Stimulated activated CD4-positive, alpha-beta T cell treated with anti-CD3 and anti-CD28 coated beads, Interleukin-4, amount 100 ng/mL, for 4 hours (primary cell): ENCODE data around the gene INTS6.

Experiments
- DNase-seq, 2 experiments: peaks; one replicate each; pipeline ENCODE4 v3.0.0-alpha.2; 2020

The INTS6 gene

DNA sequence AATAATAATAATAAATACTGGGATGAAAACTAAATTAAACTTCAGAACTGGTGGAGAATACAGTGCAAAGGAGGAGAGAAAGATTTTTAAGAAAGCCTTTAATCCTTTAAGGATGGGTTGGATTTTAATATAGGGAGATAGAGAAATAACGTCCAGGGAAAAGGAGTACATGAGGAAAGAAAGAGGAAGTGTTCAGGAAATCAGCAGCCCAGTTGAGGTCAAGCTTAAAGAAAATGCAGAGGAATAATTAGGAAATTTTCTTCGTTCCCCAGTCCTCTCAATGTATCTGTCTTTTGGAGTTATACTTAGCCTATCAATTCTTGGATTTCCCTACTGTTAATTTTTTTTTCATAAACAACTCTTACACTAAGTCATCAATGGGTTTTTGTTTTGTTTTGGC, 47.7 kb downstream of the INTS6 start:
- DNase-seq, result no peak

DNA sequence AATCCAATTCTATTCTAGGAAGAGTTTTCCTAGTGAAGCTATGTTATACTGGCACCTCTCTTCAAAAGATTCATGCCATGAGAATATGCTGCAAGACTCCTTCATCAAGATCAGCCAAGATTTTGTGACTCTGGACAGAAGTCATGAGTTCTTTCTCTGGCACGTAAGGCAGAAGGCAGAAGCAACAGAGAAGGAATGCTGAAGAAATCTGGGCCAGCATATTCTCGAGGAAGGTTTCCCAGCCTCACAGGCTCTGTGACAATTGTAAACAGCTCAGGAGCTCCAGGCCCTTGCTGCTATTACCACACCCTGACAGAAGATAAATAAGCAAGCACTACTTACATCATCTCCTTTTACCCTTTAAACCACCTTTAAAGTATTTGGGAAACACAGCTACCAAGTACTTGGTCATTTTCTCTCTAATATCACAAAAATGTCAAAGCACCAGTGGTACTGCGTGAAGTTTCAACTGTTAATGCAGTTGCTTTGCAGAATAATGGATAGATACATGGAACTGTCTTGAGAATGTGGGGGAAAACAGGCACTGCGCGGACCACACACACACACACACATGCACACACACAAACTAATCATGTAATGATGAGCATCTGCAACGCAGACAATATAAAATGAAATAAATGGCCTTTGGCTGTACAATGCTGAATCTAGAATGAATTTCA, 55.4 kb downstream of the INTS6 start:
- DNase-seq, result no peak

DNA sequence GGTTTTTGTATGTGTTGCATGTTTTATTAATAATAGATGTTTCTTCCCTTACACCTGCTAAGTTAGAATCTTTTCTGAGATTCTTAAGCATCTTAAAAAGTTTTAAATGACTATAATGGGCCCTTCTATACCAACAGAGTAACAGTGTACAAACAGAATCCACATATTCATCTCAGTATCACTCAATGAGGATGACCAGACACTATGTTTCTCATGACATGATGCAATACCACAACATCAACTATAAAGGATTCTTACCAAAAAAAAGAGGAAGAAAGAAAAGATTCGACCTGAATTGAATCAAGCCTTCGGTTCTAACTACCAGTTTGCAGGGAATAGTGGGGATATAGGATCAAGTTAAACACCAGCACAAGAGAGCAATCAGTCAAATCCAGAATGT, 56.5 kb downstream of the INTS6 start:
- no peak for DNase-seq

DNA sequence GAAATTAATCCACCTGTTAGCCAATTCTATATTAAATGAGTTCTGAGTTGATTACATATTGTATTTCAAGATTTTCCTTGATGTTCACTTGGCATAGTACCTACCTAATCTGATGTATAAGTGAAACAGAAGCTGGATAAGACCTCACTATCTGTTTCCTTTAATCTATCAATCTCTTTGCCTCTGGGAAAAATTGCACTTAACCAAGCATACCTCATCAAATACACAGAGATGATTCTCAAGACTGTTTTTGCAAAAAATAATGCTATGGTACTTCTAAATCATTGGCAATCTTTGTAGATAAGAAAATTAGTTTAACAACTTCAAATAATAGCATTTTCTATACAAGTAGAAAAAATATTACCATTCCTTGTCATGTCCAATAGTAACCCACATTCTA, 58.1 kb downstream of the INTS6 start:
- DNase-seq, result no peak

DNA sequence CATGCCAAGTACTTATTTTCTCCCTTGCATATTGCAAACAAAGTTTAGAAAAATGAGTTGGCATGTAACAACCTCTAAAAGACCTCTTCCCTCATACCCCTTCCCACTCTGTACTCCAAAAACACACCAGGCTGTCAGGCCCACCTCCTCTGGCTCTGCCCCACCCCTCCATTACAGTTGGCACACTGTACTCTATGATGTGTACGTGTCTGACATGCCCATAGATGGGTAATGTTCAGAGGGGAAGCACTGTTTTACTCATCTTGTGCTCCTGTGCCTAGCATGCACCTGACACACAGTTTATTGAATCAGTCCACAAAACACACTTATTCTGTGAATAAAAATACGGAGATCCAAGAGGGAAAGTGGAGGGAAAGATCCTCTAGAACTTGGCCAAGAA, 67.7 kb downstream of the INTS6 start:
- no peak for DNase-seq

DNA sequence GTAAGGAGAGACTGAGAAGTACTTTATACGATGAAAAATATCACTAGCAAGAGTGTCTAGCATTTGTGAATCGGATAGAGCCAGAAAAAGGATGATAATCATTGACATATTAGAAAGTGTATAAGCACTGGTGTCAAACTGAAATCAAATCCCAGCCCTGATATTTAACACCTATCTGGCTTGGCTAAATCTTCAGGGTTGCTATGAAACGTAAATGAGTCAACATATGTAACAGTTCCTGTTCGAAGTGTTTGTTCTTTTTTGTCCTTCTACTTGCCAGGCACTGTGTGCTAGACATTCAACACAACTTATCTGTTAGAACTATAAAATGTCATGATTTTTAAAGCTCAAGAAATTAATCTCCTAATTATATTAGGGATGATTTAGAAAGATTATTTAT, 72.6 kb downstream of the INTS6 start:
- no peak for DNase-seq

DNA sequence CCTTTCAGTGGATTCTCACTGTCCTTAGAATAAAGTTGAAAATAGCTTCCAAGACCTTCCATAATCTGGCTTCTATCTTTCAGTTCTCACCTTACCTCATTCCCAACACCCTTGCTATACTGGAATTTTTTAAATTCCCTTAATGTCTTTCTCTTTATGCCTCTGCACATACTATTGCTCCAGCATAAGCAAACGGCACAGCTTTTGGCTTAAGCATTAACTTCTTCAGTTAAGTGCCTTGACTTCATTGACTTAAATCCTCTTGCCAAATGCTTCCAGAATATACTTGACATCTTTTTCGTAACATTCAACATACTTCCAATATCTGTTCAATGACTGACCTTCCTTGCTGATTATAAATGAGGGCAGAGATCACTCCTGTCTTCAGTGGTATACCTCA, 79.4 kb downstream of the INTS6 start:
- DNase-seq, result no peak

DNA sequence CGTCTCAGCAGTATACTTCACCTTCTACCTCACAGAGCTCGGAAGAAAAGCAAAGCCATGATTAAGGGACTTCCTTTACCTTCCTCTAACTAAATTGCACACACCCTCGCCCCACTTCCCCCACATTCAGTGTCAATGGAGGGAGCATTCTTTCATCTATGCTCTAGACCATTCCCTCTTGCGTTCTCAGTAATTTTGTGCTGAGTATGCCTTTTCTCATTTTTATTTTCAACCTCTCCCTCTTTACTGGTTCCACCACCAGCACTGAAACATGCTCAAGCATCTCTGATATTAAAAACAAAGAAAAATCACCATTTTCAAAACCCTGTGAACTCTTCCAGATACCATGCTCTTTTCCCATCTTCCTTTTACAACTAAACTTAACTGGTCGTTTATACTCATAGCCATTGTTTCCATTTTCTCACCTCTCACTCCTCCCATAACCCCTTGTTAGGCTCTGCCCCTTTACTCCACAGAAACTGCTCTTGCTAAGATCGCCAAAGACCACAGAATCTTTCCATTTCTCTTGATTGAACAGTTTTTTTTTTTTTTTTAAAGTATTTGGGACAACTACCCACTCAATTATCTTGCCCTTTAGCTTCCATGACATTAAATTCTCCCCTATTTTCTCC, 81.0 kb downstream of the INTS6 start:
- DNase-seq, result no peak

DNA sequence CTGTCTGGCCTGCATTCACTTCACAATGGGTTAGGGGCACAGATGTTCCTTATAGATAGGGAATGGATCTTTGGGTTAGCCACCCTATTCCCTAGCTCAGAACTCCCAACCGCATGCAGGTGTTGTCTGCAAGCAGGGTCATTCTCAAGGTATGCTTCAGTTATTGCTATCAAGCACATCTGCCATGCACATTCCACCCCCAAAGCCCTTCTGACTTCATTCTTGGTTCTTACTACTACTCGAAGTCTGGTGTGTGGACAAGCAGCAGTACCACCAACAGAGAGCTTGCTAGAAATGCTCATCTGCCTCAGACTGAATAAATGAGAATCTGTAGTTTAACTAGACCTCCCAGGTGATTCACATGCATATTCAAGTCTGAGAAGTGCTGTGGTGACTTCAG, 82.0 kb downstream of the INTS6 start:
- no peak for DNase-seq

DNA sequence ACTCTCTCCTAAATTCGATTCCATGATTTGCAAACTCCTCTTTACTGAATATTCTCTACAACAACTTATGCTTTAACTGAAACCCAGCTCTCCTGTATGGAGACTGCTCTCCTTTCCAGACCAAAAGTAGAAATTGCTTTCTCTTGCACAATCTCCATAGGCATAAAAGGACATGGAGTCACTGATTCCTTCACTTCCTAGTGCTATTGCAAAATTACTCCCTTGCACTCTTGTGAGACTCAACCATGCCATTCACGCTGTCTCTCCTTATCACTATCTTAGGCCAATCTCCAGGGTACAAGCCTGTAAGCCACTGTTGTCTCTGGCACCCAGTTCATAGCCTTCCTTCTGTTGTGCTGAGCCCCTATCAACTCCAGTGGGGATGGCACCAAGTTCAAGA, 82.7 kb downstream of the INTS6 start:
- no peak for DNase-seq

DNA sequence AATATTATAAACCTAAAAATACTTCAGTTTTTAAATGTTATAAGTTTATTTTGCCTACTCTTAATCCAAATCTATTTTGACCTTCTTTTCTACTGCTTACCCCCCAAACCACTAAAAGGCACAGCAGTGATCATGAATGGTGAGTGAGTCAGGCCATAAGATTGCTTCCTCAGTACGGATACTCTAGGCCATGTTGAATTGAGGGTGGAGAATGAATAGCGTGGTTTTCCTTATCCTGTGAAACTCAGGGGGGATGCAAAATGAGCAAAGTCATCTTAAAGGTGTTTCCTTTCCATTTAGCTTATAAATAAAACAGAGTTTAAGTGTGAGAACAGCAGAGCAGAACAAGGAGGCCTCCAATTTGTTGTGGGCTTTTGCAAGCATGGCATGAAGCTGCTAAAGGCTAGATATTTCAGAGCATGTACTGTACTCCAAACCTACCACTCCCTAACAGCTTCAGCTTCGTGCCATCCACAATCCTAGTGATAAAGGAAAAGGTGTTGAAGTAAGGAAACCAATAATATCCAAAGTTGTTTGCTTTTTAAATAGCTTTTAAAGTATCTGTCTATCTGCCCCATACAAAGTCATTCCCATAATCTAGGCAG, 88.3 kb downstream of the INTS6 start:
- DNase-seq, result no peak

DNA sequence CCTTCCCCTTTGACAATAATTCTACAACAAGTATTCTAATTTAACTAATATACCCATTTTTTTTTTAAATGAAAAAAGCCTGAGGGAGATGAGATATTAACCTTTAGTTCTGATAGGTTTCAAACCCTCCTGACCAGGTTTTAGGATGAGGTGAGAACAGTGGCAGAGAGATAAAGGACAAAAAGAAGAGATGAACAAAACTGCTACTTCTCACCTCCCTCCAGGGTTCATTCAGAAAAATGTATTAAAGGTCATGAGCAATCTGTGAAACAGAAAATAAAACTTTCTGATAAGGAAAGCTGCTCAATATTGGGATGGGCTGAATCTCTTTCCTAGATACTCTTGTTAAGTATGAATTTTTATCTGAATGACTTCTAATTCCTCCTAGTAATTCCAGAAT, 89.2 kb downstream of the INTS6 start:
- no peak for DNase-seq

DNA sequence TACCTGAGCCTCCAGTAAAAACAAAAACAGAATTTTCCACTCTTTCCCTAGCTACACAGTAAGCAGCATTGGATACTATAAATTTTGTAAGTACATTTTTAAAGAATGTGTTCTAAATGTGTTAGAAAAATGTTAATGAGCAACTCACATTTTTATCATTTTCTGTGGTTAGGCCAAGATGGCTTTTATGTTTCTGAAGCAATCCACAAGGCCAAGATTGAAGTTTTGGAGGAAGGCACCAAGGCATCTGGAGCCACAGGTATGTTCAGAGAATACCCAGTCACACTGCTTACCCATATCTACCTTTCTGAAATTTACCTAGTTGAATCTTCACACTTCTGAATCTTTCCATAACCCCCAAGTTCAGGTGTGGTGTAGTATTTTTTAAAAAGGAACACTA, 91.7 kb downstream of the INTS6 start:
- no peak for DNase-seq

DNA sequence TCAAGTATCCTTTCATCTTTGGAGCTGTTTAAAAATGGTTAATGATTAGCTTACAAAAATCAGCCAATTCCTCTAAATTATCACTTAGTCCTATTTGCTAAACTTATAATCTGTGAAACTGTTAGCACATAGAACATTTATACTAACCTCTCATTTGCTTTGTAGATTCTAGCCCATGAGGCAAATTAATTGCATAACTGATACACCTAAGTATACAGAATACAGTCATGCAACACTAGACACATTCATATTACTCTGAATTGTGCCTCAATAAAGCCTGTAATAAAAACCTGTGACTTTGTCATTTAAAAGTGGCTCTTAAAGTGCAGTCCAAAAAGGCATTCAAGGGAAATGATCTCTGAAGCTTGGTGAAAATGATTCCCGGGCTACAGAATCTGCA, 92.3 kb downstream of the INTS6 start:
- DNase-seq, result no peak

DNA sequence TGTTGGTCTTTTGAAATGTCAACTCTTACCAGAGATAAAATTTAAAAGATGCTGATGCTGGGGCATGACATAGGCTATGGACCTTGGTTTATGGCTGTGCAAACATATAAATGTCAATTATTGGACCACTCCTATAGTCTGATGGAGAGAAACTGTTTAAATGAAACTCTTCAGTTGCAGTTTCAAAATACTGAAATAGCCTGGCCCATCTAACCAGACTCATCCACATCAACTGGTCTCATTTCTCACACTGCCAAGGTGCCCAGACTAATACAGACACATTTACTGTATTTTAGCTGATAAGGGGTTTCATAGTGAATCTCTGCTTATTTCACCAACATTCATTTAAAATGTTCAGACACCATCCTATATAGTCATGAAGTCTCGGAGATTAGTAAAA, 93.5 kb downstream of the INTS6 start:
- DNase-seq, result no peak

DNA sequence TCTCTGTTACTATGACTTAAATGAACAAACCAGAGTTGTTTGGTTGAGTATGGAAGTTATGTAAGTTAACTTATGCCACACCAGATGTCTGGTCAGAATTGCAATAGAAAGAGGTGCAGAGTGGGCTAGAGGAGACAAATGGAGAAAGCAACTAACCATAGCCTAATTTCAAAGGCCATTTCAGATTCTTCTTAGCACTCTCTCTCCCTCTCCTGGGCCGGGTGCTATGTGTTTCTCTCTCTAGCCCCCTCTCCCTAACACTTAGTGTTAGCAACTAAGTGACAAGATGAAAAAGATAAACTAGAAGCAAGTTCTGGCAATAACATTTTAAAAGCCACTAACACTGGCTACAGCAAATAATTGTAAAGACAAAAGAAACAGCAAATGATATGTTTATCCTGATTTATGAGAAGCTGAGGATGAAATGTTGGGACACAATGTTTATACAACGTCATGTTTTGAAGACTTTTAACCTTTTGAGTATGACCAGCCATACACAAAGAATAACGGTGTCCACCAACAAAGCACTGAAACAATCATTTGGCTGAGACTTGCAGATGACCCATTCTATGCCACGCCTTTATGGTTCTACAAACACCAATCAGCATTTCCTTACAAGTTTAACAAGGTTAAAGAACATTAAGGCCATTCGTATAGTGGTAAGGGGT, 94.8 kb downstream of the INTS6 start:
- no peak for DNase-seq

DNA sequence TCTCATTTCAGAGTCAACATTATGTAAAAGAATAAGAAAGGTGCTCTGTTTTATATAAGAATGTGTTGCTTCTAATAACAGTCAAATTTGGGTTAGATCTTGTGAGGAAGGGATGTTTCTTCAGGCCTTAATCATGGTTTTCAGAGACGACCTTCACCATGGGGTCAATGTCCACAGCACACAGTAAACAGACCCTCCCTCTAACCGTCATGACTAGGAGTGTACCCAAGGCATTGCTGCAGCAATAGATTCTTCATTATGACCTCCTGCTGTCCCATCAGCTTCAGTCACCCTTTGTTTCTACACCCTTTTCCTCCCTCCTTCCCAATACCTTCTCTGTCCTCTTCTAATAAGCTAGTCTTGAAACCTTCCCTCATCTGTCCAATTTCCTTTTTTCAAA, 97.6 kb downstream of the INTS6 start:
- DNase-seq, result no peak

DNA sequence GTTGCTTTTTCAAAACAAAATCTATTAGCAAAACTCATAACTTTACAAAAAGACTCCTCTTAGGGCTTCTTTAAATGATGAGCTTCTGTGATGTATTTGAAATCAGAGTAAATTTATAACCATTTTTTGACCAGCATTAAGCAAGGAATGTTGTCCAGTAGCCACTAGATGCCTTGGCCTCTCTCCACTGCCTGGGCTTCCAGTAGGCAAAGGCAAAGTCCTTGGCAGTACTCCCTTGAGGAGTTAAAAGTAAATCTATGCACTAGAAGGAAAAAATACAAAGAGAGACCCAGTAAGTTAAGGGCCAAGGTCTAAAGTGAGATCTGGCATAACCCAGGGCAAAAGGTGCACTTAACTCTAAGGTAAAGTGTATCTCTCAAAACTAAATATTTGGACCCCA, 103.8 kb downstream of the INTS6 start:
- no peak for DNase-seq

DNA sequence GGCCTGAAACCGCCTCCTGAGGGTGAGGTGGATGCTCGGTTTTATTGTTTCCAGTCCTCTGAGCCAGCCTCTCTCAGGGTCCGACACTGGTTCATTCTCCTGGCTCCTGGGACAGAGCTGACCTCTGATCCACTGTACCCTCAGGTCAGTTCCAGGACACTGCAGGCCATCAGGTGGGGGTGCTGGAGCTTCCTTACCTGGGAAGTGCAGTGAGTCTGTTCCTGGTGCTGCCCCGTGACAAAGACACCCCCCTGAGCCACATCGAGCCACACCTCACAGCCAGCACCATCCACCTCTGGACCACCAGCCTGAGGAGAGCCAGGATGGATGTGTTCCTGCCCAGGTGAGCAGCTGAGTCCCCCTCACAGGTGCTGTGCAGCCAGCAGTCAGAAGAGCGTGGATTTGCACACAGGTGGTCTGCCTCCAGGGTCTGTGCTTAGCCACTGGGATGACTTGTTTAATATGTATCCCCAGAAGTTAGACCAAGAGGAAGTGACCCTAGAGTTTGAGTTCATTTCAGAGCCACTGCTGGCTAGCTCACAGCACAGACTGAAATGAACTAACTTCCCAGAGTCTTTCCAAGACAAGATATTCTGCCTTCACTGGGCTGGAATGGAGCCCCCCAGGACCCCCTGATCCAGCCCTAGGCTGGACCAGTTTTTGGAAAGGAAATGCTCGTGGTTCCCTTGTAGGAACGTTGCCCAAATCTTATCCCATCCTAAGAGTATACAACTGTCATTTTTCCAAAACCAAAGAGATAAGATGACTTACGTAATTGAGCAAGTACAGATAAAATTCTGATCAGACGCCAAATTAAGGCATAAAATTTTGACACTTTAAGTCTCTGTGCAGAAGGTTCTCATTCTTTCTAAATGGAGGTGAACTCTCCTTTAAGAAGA, 104.5 kb downstream of the INTS6 start:
- DNase-seq, result no peak

DNA sequence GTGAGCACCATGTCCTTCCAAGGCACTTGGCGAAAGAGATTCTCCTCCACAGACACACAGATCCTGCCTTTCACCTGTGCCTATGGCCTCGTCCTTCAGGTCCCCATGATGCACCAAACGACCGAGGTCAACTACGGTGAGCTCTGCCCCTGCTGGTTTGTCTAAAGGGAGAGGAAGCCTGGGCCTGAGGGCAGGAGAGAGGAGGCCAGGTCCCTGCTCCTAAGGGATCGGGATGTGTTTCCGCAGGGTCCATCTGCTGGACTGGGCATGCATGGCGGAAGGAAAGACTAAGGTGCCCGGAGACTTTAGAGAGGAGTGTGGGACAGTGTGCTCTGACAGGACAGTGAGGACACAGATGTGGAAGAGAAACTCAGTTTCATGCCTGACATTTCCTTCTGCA, 105.7 kb downstream of the INTS6 start:
- no peak for DNase-seq

DNA sequence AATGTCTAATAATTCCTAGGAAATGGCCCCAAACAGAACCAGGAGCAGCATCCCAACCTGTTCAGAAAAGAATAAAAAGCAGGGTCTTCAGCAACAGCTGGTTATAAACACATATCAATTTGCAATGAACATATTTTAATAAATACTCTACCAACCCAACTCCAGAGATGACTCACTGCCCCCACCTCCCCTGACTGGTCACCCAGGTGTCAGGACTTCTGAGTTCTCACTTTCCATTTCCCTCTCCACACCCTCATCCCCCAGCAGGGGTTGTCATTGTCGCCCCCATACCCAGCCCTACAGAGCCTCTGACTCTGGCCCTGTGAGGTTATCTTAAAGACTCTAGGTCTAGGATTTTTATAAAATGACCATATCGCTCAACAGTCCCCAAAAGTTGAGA, 106.4 kb downstream of the INTS6 start:
- no peak for DNase-seq

DNA sequence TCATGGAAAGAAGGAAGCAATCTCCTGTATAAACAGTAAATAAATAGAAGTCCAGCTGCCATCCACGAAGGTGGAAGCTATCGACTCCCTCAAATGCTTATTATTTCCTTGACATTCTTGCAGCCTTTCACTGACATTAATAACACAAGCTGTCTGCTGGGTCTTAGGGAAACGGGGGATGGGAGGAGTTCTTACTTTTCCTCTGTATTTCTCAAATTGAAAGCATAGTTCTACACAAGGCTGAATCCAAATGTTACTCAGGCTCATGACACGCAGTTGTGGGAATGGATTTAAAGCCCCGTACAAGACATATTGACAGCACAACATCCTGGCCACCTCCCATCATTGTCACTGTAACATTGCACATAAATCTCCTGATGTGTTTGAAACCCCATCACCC, 109.4 kb downstream of the INTS6 start:
- no peak for DNase-seq

DNA sequence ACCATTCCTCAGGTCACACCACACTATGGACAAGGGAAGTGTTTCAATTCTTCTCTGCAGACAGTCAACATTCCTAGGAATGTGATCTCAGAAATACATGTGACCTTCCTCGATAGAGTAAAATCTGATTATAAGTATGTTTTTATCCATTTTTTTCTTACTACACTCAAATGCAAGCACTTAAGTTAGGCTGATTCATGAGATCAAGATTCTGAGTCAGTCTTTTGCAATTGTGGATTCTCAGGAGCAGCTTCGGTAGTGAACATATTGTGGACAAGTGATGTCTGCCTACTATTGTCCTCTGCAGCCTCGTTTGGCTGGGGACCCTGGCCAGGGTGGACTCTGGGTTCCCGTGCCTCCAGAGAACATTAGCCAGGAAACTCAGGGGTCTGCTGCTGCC, 110.1 kb downstream of the INTS6 start:
- DNase-seq, result no peak
